GM12864 (cell line): ENCODE measurements around the gene TAF8.

Experiments used
- DNase-seq: peaks from one replicate; pipeline ENCODE4 v3.0.0-alpha.2; 2011; ENCODE audit warnings: low read depth
- H3K4me3 ChIP-seq: 2 replicates; pipeline ENCODE4 v1.5.1; 2011; ENCODE audit warnings: mild to moderate bottlenecking, low read depth, low read length, control low read depth
- CTCF ChIP-seq: IDR thresholded peaks from 2 replicates; pipeline ENCODE4 v1.5.1; 2011; ENCODE audit warnings: low read depth, mild to moderate bottlenecking, moderate library complexity, low read length, control low read depth, inconsistent platforms; ENCODE audit errors: missing control alignments

The TAF8 gene

GRCh38 chr6:42101186-42101657, 50.9 kb downstream of the TAF8 start:
- H3K4me3 ChIP-seq = no peak overlapping the region
- no peak for TF ChIP-seq CTCF
- DNase-seq = no peak

- DNase-seq = no peak
- H3K4me3 ChIP-seq = no peak overlapping the region
- TF ChIP-seq CTCF = no peak
Measured at GRCh38 chr6:42103216-42103615, 52.9 kb downstream of the TAF8 start.

- no peak for TF ChIP-seq CTCF
- peak overlapping the region; percentile 53 for H3K4me3 ChIP-seq
- DNase-seq = no peak
Measured at GRCh38 chr6:42103753-42104094, 53.4 kb downstream of the TAF8 start.

DNA sequence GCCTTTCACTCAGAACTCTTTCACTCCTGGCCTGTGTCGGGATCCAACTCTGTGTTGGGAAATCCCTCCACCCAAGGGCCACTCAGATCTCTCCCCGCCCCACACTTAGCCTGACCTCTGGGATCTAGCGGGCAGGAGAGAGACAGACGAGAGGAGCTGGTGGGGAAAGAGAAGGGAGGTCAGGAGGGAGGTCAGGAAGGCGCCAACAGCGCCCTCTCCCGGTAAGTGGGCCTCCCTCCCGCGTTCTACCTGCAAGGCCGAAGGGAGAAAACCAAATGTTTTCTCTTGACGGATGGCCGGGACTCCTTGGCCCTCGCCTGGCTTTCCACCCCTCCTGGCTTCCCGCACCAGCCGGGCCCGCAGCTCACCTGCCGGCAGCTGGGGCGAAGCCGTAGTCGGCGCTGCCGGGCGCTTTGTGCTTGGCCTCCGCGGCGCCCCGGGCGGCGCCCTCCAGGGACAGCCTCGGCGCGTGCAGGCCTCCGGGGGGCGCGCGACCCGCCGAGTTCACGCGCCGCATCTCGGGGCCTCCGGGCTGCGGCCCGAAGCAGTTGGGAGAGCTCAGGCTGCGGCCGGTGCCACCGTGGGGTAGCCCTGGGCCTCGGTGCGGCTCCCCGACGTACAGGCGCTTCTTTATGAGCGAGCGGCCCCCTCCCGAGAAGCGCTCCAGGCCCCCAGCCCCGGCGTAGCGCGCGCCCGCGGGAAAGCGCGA, 53.9 kb downstream of the TAF8 start:
- peak overlapping the region; percentile 53 for H3K4me3 ChIP-seq
- peak; percentile 96 for TF ChIP-seq CTCF
- peak; percentile 43 for DNase-seq

- no peak for TF ChIP-seq CTCF
- no peak for DNase-seq
- peak overlapping the region; percentile 53 for H3K4me3 ChIP-seq
Measured at GRCh38 chr6:42104804-42105125, 54.4 kb downstream of the TAF8 start.

DNA sequence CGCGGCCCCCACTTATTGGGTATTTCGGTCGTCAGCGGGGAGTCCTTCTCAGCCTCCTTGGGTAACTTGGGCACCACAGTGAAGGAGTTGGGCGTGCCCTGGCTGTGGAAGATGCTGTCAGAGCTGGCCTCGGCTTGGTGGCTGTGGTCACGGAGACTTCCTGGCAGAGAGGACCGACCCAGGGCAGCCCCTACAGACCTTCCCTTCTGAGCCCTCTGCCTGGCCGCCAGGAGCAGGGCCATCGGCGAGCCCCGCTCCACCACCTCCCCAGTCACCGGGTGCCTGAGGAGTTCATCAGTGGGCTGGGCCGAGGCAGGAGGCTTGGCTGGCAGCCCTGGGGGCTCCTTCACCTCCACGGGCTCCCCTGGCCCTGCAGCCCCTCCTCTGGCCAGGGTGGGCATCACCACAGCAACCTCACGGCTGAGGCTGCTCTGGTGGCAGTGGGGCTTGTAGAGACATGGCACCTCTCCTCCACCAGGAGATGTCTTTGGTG, 54.9 kb downstream of the TAF8 start:
- DNase-seq = no peak
- peak; percentile 1 for TF ChIP-seq CTCF
- no peak overlapping the region for H3K4me3 ChIP-seq

GRCh38 chr6:42105709-42106108, 55.4 kb downstream of the TAF8 start:
- no peak for DNase-seq
- TF ChIP-seq CTCF = no peak
- H3K4me3 ChIP-seq = no peak overlapping the region
